Neuron (in vitro differentiated cells): ENCODE data around the gene AKNA.

Experiments
- H2AFZ ChIP-seq: one replicate; pipeline ENCODE4 v1.6.1; 2013; ENCODE audit warnings: low read depth, mild to moderate bottlenecking, inconsistent platforms, low read length, moderate library complexity
- H3K27me3 ChIP-seq: one replicate; pipeline ENCODE4 v1.6.1; 2013; ENCODE audit warnings: low read length; ENCODE audit not compliant: insufficient read depth
- H3K36me3 ChIP-seq: one replicate; pipeline ENCODE4 v1.6.1; 2013; ENCODE audit warnings: low read length; ENCODE audit not compliant: insufficient read depth
- H3K4me1 ChIP-seq: one replicate; pipeline ENCODE4 v1.6.1; 2013; ENCODE audit warnings: low read length; ENCODE audit not compliant: insufficient read depth
- H3K4me3 ChIP-seq: 2 replicates; pipeline ENCODE4 v1.5.1; 2013; ENCODE audit warnings: mild to moderate bottlenecking, low read length, moderate library complexity
- H3K9me3 ChIP-seq: one replicate; pipeline ENCODE4 v1.6.1; 2013; ENCODE audit warnings: low read length

AKNA gene, protein sequence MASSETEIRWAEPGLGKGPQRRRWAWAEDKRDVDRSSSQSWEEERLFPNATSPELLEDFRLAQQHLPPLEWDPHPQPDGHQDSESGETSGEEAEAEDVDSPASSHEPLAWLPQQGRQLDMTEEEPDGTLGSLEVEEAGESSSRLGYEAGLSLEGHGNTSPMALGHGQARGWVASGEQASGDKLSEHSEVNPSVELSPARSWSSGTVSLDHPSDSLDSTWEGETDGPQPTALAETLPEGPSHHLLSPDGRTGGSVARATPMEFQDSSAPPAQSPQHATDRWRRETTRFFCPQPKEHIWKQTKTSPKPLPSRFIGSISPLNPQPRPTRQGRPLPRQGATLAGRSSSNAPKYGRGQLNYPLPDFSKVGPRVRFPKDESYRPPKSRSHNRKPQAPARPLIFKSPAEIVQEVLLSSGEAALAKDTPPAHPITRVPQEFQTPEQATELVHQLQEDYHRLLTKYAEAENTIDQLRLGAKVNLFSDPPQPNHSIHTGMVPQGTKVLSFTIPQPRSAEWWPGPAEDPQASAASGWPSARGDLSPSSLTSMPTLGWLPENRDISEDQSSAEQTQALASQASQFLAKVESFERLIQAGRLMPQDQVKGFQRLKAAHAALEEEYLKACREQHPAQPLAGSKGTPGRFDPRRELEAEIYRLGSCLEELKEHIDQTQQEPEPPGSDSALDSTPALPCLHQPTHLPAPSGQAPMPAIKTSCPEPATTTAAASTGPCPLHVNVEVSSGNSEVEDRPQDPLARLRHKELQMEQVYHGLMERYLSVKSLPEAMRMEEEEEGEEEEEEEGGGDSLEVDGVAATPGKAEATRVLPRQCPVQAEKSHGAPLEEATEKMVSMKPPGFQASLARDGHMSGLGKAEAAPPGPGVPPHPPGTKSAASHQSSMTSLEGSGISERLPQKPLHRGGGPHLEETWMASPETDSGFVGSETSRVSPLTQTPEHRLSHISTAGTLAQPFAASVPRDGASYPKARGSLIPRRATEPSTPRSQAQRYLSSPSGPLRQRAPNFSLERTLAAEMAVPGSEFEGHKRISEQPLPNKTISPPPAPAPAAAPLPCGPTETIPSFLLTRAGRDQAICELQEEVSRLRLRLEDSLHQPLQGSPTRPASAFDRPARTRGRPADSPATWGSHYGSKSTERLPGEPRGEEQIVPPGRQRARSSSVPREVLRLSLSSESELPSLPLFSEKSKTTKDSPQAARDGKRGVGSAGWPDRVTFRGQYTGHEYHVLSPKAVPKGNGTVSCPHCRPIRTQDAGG (N-terminal part only)

DNA sequence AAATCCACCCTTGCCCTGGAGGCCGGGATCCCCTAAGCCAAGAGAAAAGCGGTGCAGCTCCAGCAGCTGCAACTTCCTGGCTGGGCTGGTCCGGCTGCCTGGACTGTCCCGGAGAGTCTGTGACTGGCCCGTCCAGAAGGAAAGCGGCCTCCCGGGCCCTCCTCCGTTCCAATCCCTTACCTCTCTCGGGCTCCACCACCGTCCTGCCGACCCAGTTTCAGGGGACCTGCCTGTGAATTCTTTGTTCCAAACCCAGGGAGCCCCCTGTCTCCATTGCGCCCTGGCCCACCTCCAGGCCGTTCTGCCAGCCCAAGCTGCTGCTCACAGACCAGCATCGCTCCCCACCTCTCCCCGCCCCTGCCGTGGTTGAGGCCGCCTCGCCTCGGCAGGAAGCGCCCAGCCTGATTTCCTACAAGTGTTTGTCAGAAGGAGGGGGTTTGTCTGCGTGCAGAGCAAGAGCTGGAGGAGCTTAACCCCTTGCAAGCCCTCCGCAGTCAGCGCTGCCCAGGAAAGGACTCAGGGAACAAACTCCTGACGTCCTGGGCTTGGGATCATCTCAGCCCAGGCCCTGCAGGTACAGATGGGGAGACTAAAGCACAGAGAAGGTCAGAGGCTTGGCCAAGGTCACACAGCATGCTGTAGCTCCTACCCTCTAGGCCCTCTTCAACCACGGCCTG, at the start of gene AKNA:
Gene AKNA (minus strand): TSS at position 303 of the 677 bp plus-strand sequence. CDS start 6,649 bp downstream, outside the sequence.
- H3K4me1 ChIP-seq, result peaks cover 31% of the 10 kb centered on the region
- no peaks in the 10 kb centered on the region for H3K36me3 ChIP-seq
- no peaks in the 10 kb centered on the region for H3K9me3 ChIP-seq
- H3K4me3 ChIP-seq, result peak within 1 kb of the TSS; percentile 63
- no peaks in the 10 kb centered on the region for H3K27me3 ChIP-seq
- H2AFZ ChIP-seq, result peak within 1 kb of the TSS; percentile 43

- H3K36me3 ChIP-seq, result no peaks in the 10 kb centered on the region
- no peaks in the 10 kb centered on the region for H3K4me1 ChIP-seq
- no peaks in the 10 kb centered on the region for H3K9me3 ChIP-seq
- H3K4me3 ChIP-seq, result no peak overlapping the region
- H2AFZ ChIP-seq, result no peak overlapping the region
- no peaks in the 10 kb centered on the region for H3K27me3 ChIP-seq
Measured at GRCh38 chr9:114437401-114437893, 49.7 kb upstream of the AKNA start.

- no peaks in the 10 kb centered on the region for H3K27me3 ChIP-seq
- H3K4me1 ChIP-seq, result no peaks in the 10 kb centered on the region
Measured at GRCh38 chr9:114434878-114435311, 47.1 kb upstream of the AKNA start.

DNA sequence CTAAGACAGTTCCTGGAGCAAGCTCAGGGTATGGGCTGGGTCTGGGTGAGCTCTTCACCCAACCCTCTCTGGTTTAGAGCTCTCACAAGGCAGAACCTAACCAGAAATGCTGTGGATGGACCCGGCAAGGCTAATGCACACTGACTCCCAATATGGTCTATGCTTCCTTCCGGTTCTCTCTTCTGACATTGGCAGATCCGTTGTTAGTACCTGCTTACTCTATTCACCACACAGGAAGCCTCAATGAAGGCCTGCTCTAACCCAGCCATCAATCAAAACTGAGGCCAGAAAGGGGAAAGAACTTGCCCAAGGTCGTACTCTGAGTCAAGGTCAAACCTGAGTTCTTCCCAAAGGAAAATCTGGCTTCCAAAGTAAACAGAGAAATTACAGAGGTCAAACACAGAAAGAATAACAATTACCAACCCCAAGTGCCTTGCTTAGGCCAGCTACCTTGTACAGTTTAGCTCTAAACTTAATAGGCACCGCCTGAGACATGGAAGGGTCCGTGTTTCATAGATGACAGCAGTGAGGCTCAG, 46.0 kb upstream of the AKNA start:
- Histone ChIP-seq H3K4me1 (no peaks in the 10 kb centered on the region), H2AFZ (no peak overlapping the region), H3K4me3 (no peak overlapping the region), H3K9me3 (no peaks in the 10 kb centered on the region), H3K36me3 (no peaks in the 10 kb centered on the region), H3K27me3 (no peaks in the 10 kb centered on the region)

More at GRCh38 chr9:114434878-114435311, 47.1 kb upstream of the AKNA start:
- no peak overlapping the region for H3K4me3 ChIP-seq
- no peak overlapping the region for H2AFZ ChIP-seq
- H3K9me3 ChIP-seq, result no peaks in the 10 kb centered on the region
- no peaks in the 10 kb centered on the region for H3K36me3 ChIP-seq

DNA sequence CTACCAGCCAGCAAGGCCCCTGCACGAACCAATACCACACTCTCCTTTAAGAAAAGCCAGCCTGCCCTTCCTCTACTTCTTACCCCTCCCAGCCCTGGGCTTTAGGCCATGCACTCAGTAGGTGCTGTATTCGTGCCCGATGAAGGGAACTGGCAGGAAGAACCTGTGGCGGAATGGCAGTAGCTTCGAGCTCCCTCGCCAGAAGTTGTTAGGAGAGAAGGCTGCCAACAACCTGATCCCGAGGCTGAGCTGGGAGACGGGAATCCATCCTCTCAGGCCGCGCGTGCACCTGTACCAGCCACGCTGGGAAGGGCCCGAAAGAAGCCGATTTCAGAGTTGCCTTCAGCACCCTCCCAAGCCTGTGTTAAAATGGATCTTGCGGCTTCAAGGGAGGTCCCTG, 45.3 kb upstream of the AKNA start:
- Histone ChIP-seq H3K9me3 (no peaks in the 10 kb centered on the region), H3K4me1 (no peaks in the 10 kb centered on the region), H2AFZ (no peak overlapping the region), H3K36me3 (no peaks in the 10 kb centered on the region), H3K4me3 (no peak overlapping the region), H3K27me3 (no peaks in the 10 kb centered on the region)

GRCh38 chr9:114432323-114433067, 44.7 kb upstream of the AKNA start:
- Histone ChIP-seq H3K4me3 (no peak overlapping the region), H3K36me3 (no peaks in the 10 kb centered on the region), H2AFZ (no peak overlapping the region), H3K9me3 (no peaks in the 10 kb centered on the region), H3K27me3 (no peaks in the 10 kb centered on the region), H3K4me1 (no peaks in the 10 kb centered on the region)

DNA sequence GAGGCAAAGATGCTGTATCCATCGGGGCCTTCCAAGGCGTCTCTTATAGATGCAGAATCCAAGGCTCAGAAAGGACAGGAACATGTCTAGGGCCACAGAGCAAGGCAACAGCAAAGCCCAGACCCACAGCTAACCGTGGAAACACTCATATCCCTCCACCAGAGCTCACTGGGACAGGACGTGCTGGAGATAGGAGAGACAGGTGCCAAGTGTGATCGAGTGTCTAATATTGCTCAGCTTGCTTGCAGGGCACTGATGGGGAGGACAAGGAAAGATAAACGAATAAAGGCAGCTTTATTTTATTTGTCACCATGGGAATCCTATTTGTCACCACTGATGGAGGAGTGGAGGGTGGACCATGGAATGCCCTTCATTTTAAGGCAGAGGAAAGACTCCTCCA, 44.0 kb upstream of the AKNA start:
- Histone ChIP-seq H3K27me3 (no peaks in the 10 kb centered on the region), H3K36me3 (no peaks in the 10 kb centered on the region), H3K9me3 (no peaks in the 10 kb centered on the region), H2AFZ (no peak overlapping the region), H3K4me3 (no peak overlapping the region), H3K4me1 (no peaks in the 10 kb centered on the region)

- no peaks in the 10 kb centered on the region for H3K36me3 ChIP-seq
- H3K4me3 ChIP-seq, result no peak overlapping the region
Measured at GRCh38 chr9:114431003-114431402, 43.2 kb upstream of the AKNA start.

DNA sequence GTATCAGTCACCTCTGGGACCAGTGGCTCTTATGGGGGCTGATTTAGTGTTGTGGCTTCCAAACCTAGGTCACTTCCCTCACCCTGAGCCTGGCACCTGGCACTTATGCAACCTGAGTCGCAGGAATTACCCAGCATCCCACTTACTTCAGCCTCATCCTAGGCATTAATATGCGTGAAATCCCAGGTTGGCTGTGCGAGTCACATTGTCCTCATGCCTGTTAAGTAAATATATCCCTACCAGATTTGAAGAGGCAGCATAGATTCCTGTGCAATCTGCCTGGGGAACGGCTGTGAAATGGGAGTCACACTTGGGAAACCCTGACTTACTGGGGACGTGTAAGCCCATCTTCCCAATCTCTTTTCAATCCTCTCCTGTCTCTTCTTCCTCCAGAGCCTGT, 42.7 kb upstream of the AKNA start:
- H3K4me1 ChIP-seq, result no peaks in the 10 kb centered on the region
- no peak overlapping the region for H3K4me3 ChIP-seq
- H3K27me3 ChIP-seq, result no peaks in the 10 kb centered on the region
- H3K36me3 ChIP-seq, result no peaks in the 10 kb centered on the region
- no peaks in the 10 kb centered on the region for H3K9me3 ChIP-seq
- no peak overlapping the region for H2AFZ ChIP-seq

More at GRCh38 chr9:114431003-114431402, 43.2 kb upstream of the AKNA start:
- Histone ChIP-seq H3K9me3 (no peaks in the 10 kb centered on the region), H3K27me3 (no peaks in the 10 kb centered on the region), H2AFZ (no peak overlapping the region), H3K4me1 (no peaks in the 10 kb centered on the region)

GRCh38 chr9:114429488-114429887, 41.7 kb upstream of the AKNA start:
- H3K9me3 ChIP-seq, result no peaks in the 10 kb centered on the region
- no peak overlapping the region for H3K4me3 ChIP-seq
- H2AFZ ChIP-seq, result no peak overlapping the region
- no peaks in the 10 kb centered on the region for H3K27me3 ChIP-seq
- no peaks in the 10 kb centered on the region for H3K36me3 ChIP-seq
- H3K4me1 ChIP-seq, result no peaks in the 10 kb centered on the region

- Histone ChIP-seq H3K4me3 (no peak overlapping the region), H3K4me1 (no peaks in the 10 kb centered on the region), H3K9me3 (no peaks in the 10 kb centered on the region), H3K27me3 (no peaks in the 10 kb centered on the region), H3K36me3 (no peaks in the 10 kb centered on the region), H2AFZ (no peak overlapping the region)
Measured at GRCh38 chr9:114428466-114428865, 40.7 kb upstream of the AKNA start.
